Hepatic stellate cell (primary cell): ENCODE results near the gene SMARCD3.

Source experiments
- DNase-seq: peaks from one replicate; pipeline ENCODE4 v3.0.0; 2011; ENCODE audit warnings: low spot score

The SMARCD3 gene

GRCh38 chr7:151248346-151249033 is at the start of gene SMARCD3:
SMARCD3 (minus strand) TSS chr7:151248694; CDS start chr7:151248562, 132 bp downstream.
- peak; percentile 82 for DNase-seq

GRCh38 chr7:151296202-151296992 is 47.9 kb upstream of the SMARCD3 start:
- no peak for DNase-seq

GRCh38 chr7:151292850-151293249 is 44.4 kb upstream of the SMARCD3 start:
- no peak for DNase-seq

GRCh38 chr7:151291206-151291605 is 42.7 kb upstream of the SMARCD3 start:
- DNase-seq = no peak

- no peak for DNase-seq
Measured at GRCh38 chr7:151290355-151290760, 41.9 kb upstream of the SMARCD3 start.

GRCh38 chr7:151289891-151290290 is 41.4 kb upstream of the SMARCD3 start:
- DNase-seq = no peak

- DNase-seq = no peak
Measured at GRCh38 chr7:151286148-151286547, 37.7 kb upstream of the SMARCD3 start.

GRCh38 chr7:151283302-151283701 is 34.8 kb upstream of the SMARCD3 start:
- no peak for DNase-seq

GRCh38 chr7:151282111-151282510 is 33.6 kb upstream of the SMARCD3 start:
- no peak for DNase-seq

GRCh38 chr7:151281686-151282085 is 33.2 kb upstream of the SMARCD3 start:
- DNase-seq = no peak

GRCh38 chr7:151280388-151281019 is 32.0 kb upstream of the SMARCD3 start:
- DNase-seq = no peak

- no peak for DNase-seq
Measured at GRCh38 chr7:151279868-151280267, 31.4 kb upstream of the SMARCD3 start.

GRCh38 chr7:151278949-151279348 is 30.5 kb upstream of the SMARCD3 start:
- DNase-seq = no peak

GRCh38 chr7:151277631-151278030 is 29.1 kb upstream of the SMARCD3 start:
- no peak for DNase-seq

GRCh38 chr7:151276666-151277590 is 28.4 kb upstream of the SMARCD3 start:
- peak; percentile 71 for DNase-seq

- DNase-seq = no peak
Measured at GRCh38 chr7:151275813-151276577, 27.5 kb upstream of the SMARCD3 start.

- DNase-seq = no peak
Measured at GRCh38 chr7:151274936-151275812, 26.7 kb upstream of the SMARCD3 start.

- DNase-seq = no peak
Measured at GRCh38 chr7:151274396-151274795, 25.9 kb upstream of the SMARCD3 start.

- no peak for DNase-seq
Measured at GRCh38 chr7:151273651-151274390, 25.3 kb upstream of the SMARCD3 start.
